Measurements from ENCODE around the gene USP1.

- TF ChIP-seq CTCF (IDR thresholded peaks at IDR 0.05) (no peak), POLR2A (IDR thresholded peaks at IDR 0.05) (no peak), EP300 (IDR thresholded peaks at IDR 0.05) (no peak)
These were observed 42.2 kb upstream of the USP1 start for GRCh38 chr1:62394646-62395045.

All from tibial nerve (tissue), 4 donors.